Left colon (tissue), 2 donors: ENCODE measurements around the gene STEAP2. TPM values are rescaled to one million over a fixed set of nuclear protein-coding genes. Genes with fewer than 3 reads are reported as not detected.
"Not testable (repeated sequence)": the region's sequence is repeated elsewhere in the genome, so short reads cannot be mapped to it uniquely, and the experiment has no call there.

Experiments
- ATAC-seq: fragments of 200-7000 bp; cut with Tn5 transposase; one replicate; pipeline ENCODE4 v1.9.1; 2020; ENCODE audit warnings: mild to moderate bottlenecking, moderate library complexity
- DNase-seq, 2 donors: peaks; one replicate each; pipeline ENCODE4 v3.0.0-alpha.2; 2020
- intact Hi-C, 2 donors: fragments of 100-400 bp; cut with DNase I in 1 of 2; cut with micrococcal nuclease in 1 of 2; formaldehyde crosslinking; loops; one replicate each; pipeline versions ENCODE4 v1.11.2 to v1.14.0; 2022; cut with DNase I, micrococcal nuclease
- long read RNA-seq: library from polyadenylated mRNA; unstranded; transcript quantifications from one replicate; pipeline ENCODE4 v2.0.0, GENCODE V29; 2021
- total RNA-seq, 2 donors: library from RNA; stranded (reverse); fragmentation: NEBNext Ultra II Directional; extraction: Animal tissue kit (Norgen Biotek cat#: 25700); gene quantifications; one replicate each; pipeline ENCODE4 v1.2.1, GENCODE V29; 2021
- donor health status: DM: no; HTN: no; CAD: no.
- donor health status: DM: yes; HTN: yes; CAD: no.

The STEAP2 gene
- total RNA-seq, result 10 to 100 TPM; 16.2 to 25.2 TPM
- long read RNA-seq, full-length matches to known transcripts, result 2 of 5 reads
- long read RNA-seq, partial matches to known transcripts, result 1 of 5 reads
- long read RNA-seq, other reads (novel, unspliced or antisense), result 2 of 5 reads

GRCh38 chr7:90211391-90212148 is at the start of gene STEAP2:
TSS of gene STEAP2 (plus strand) at chr7:90211740. CDS start at chr7:90225083, 13,343 bp downstream.
- peak; percentile 89 to 94 for DNase-seq
- peak; percentile 97 for ATAC-seq
- intact Hi-C loops, result loop anchor here in 1 of 2 donors (5.0 kb wide), 1 partner anchor 216 kb away; no protein-coding TSS in a partner anchor

DNA sequence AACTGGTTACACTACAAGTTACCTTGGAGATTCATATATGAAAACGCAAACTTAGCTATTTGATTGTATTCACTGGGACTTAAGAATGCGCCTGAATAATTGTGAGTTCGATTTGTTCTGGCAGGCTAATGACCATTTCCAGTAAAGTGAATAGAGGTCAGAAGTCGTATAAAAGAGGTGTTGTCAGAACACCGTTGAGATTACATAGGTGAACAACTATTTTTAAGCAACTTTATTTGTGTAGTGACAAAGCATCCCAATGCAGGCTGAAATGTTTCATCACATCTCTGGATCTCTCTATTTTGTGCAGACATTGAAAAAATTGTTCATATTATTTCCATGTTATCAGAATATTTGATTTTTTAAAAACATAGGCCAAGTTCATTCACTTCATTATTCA is 48.0 kb upstream of the STEAP2 start:
- intact Hi-C loops, result no loop called here
- DNase-seq, result no peak
- ATAC-seq, result no peak

GRCh38 chr7:90165724-90166123 is 45.8 kb upstream of the STEAP2 start:
- DNase-seq (peak; percentile 66 to 81), ATAC-seq (peak; percentile 89)
- intact Hi-C loops, result no loop called here

DNA sequence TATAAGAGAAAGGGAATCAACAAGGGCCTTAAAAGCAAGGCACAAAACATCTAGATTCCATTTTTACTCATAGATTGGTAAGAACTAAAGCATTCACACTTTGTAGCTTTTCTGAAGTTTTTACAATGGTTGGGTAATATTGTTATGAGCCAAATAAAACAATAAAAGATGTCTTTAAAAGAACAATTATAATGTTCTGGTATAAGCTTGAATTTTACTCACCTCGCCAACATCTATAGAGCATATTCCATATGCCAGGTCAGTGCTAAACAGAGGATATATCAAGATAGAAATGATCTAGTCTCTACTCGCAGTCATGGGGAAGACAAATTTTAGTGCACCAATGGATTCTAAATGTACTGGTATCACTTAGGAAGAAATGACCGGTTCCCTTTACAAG is 45.4 kb upstream of the STEAP2 start:
- peak; percentile 93 for ATAC-seq
- intact Hi-C loops, result no loop called here

GRCh38 chr7:90167361-90167760 is 44.2 kb upstream of the STEAP2 start:
- ATAC-seq (no peak), DNase-seq (no peak)
- intact Hi-C loops, result no loop called here

More for the DNA sequence above, 45.4 kb upstream of the STEAP2 start:
- no peak for DNase-seq

GRCh38 chr7:90169891-90170290 is 41.6 kb upstream of the STEAP2 start:
- intact Hi-C loops, result no loop called here
- ATAC-seq (no peak), DNase-seq (no peak)

DNA sequence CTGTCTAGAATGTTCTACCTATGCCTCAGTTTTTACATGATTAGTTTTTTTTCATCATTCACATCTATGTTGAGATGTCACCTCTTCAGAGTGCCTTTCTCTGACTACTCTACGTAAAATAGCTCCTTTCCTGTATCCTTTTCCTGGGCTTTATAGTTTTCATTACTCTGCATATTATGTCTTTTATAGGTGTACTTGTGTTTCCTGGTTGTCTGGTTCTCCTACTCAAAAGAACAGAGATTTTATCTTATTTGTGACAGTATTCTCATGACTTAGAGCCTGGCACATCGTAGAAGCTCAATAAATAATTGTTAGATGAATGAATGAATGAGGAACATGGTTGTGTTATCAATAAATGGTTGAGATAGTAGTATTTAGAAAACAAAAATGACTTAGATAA is 39.4 kb upstream of the STEAP2 start:
- intact Hi-C loops, result no loop called here
- peak; percentile 60 for ATAC-seq
- DNase-seq, result no peak

DNA sequence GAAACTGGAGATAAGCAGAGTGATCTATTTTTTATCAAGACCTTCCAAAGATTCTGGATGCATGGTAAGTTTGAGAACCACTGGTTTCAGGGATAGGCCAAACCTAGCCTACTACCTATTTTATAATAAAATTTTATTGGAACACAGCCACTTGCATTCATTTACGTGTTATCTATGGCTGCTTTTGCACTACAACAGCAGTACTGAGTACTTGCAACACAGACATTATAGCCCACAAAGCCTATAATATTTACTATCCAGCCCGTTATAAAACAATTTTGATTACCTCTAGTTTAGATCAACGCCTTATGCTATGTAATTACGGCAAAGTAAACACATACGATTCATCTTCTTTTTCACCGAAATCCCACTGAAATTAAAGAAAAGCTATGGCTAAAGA is 38.9 kb upstream of the STEAP2 start:
- DNase-seq (no peak), ATAC-seq (peak; percentile 93)
- intact Hi-C loops, result no loop called here

DNA sequence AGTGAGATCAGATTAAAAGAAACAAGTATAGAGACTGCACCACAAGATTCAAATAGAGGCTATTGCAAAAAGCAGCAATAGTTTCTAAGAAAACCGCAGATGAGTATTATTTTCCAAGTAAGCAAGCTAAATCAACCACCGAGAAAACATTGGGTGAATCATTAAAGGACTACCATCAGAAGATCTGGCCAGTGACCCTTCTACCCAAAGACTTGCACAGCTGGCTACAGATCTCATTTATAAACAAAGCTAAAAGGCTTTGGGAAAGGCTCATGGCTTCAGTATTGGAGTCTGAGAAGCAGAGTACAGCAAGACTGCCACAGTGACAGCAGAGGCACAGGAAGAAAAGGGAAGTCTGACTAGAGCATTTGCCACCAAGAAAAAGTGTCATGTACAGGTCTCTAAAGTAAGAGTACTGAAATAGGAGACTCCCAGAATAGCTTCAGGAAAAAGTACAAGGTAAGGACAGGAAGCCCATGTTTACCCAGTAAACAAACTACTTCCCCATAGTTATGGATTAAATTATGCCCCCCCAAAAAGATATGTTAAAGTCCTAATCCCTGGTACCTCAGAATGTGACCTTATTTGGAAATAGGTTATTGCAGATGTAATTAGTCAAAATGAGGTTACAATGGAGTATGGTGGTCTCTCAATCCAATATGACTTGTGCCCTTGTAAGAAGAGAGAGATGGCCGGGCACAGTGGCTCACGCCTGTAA is 38.3 kb upstream of the STEAP2 start:
- intact Hi-C loops, result no loop called here
- ATAC-seq, result peak; percentile 65
- no peak for DNase-seq

DNA sequence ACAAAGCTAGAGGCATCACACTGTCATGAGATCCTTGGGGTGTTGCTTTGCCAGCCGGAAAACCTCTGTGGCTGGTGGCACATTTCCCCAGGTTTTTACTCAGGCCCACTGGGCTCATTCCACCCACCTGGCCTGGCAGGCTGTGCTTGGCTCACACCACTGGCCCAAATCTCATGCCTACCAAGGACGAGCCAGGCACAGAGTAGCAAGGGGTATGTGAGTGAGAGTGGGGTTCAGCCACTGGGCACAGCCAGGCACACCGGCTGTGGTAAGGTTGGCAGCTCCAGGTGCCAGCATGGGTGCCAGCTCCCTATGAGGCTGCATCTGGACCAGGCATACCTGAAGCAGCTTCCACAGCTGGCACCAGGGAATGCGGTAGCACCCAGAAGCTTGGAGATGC is 35.9 kb upstream of the STEAP2 start:
- DNase-seq (no peak), ATAC-seq (no peak)
- intact Hi-C loops, result no loop called here

DNA sequence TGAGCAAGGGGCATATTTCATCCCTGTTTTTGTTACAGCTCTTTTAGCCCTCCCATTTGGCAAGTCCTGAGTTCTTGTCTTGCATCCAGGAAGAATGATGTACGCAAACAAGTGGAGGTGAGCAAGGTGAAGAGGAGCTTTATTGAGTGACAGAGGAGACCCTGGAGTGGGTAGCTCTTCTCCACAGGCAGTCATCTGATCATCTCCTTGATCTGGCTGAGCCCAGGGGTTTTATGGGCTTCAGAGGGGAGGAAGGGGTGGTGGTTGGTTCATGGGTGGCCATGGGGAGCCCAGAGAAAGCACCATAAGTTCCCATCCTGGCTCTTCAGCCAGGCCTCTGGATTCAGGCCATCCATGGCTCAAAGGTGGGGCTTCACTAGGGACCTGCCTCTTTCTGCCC is 35.3 kb upstream of the STEAP2 start:
- intact Hi-C loops, result no loop called here
- ATAC-seq, result no peak
- DNase-seq, result no peak

DNA sequence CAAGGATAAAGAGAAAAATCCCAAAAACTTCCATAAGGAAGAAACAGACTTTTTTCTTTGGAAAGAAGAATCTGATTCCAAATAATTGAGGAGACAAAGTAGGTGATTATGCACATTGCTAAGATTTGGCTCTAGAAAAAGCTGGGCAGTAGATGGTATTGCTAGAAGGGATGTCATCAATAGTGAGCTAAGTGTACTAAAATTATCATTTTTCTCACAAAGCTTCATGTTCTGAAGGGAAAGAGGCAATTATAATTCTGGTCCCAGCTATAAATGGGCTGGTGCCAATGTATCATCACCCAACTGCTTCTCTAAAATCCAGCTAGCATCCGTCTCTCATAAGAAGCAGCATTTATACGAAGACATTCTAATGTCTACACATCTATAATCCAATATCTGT is 33.4 kb upstream of the STEAP2 start:
- intact Hi-C loops, result no loop called here
- ATAC-seq (no peak), DNase-seq (no peak)

- ATAC-seq (peak; percentile 64), DNase-seq (no peak)
- intact Hi-C loops, result no loop called here
Observed at GRCh38 chr7:90178679-90179278, 32.8 kb upstream of the STEAP2 start.

DNA sequence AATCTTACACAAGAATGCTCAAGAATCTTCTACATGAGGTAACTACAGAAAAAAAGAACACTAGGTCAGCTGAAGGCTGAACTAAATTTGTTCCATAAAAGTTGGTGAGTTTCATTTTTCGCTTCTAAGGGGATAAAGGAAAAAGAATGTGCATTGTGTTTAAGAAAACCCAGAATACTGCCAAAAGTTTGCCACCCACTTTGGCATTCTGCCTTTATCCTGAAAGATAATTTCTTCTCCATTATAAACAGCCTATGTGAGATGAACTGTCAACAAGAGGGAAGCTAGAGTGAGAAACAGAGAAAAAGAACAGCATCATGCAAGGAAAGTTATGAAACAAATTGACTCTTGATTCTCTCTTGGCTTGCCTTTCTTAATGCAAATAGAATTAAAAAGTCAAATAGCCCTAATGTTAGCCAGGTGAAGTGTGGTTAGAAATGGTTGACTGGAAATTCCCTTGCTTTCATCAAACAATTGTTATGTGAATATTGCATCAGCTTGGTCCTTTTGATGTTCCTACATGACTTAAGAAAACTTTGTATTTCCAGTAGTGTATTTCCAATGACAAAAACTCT is 31.4 kb upstream of the STEAP2 start:
- intact Hi-C loops, result no loop called here
- ATAC-seq (no peak), DNase-seq (no peak)

- ATAC-seq, result no peak
- intact Hi-C loops, result no loop called here
- no peak for DNase-seq
Observed at GRCh38 chr7:90180649-90181048, 30.9 kb upstream of the STEAP2 start.

- intact Hi-C loops, result no loop called here
- no peak for ATAC-seq
- DNase-seq, result no peak
Observed at GRCh38 chr7:90181485-90181884, 30.1 kb upstream of the STEAP2 start.

DNA sequence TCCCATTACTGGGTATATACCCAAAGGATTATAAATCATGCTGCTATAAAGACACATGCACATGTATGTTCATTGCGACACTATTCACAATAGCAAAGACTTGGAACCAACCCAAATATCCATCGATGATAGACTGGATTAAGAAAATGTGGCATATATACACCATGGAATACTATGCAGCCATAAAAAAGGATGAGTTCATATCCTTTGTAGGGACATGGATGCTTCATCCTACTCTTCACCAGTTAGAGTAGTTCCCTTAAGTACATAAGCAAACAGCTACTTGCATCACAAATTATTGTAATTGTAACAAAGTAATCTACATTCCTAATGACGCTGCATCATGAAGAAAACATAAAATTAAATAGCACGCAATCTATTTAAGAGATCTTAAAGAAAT is 25.2 kb upstream of the STEAP2 start:
- DNase-seq, ATAC-seq, intact Hi-C loops: not testable (repeated sequence)

- intact Hi-C loops, result no loop called here
- ATAC-seq, result no peak
Observed at GRCh38 chr7:90187507-90188050, 24.0 kb upstream of the STEAP2 start.

DNA sequence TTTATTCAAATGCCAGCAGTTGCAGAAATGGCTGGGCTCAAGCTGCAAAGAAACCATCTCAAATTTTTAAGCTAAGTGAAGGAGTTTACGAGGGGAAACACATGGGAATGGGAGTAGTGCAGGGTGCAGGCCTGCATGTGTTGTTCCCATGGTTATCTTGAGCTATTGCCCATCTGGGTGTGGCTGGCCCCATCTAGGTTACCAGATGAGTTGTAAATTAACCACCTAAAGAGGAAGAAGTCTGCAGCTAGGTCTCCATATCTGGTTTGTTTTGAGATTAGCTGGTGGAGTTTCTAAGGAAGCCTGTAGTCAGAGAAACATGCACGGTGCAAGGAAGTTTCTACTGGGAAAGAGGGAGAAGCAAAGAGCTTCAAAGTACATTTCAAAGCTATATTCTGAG is 23.3 kb upstream of the STEAP2 start:
- ATAC-seq (peak; percentile 100), DNase-seq (peak; percentile 45 to 74)
- intact Hi-C loops, result no loop called here

More at GRCh38 chr7:90187507-90188050, 24.0 kb upstream of the STEAP2 start:
- DNase-seq, result no peak
